Melanocyte of skin (primary cell): ENCODE data around the gene TPTE. TPM values are rescaled to one million over a fixed set of nuclear protein-coding genes. Genes with fewer than 3 reads are reported as not detected.

ENCODE experiments used
- small RNA-seq, 2 donors: library from RNA; depleted of rRNA; stranded (forward); fragments of <200 nt; gene quantifications; one replicate each; pipeline ENCODE3, GENCODE V24; 2012
- total RNA-seq, 2 donors: library from RNA; depleted of rRNA; stranded (reverse); fragments of >200 nt; gene quantifications; 2 replicates each; pipeline ENCODE4 v1.2.3, GENCODE V29; 2012

The TPTE gene
- total RNA-seq: not detected

DNA sequence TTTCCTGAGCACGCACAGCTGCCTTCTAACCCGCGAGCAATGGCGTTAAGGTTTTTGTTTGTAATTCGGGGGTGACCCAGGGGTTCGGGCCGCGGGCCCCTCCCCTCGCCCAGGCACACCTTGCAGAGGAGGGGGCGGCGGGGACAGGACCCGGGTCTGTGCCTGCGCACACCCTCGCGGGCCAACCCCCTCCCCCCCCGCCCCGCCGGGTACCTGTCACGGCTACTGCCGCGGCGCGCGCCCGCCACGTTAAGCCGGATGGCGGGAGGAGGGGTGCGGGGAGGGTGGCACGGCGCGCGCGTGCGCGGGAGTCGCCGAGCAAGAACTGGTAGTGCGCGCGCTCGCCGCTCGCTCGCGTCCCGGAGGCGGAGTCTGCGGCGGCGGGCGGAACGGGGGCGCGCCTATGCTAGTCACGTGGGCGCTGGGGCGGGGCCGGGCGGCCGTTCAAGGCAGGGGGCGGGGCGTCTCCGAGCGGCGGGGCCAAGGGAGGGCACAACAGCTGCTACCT is at the start of gene TPTE:
TSS of gene TPTE (plus strand) at position 493 of the 508 bp plus-strand sequence. CDS start 17,141 bp downstream, outside the sequence.

Small RNAs within 50 kb of the gene (small RNA-seq; reads per million reads assigned to genes)
- gene CYCSP41: 0 to 0.13 reads per million in 2 donors
